ENCODE data around the gene ATAD2B.
"Not testable (repeated sequence)": the region's sequence is repeated elsewhere in the genome, so short reads cannot be mapped to it uniquely, and the experiment has no call there.

ATAD2B gene

DNA sequence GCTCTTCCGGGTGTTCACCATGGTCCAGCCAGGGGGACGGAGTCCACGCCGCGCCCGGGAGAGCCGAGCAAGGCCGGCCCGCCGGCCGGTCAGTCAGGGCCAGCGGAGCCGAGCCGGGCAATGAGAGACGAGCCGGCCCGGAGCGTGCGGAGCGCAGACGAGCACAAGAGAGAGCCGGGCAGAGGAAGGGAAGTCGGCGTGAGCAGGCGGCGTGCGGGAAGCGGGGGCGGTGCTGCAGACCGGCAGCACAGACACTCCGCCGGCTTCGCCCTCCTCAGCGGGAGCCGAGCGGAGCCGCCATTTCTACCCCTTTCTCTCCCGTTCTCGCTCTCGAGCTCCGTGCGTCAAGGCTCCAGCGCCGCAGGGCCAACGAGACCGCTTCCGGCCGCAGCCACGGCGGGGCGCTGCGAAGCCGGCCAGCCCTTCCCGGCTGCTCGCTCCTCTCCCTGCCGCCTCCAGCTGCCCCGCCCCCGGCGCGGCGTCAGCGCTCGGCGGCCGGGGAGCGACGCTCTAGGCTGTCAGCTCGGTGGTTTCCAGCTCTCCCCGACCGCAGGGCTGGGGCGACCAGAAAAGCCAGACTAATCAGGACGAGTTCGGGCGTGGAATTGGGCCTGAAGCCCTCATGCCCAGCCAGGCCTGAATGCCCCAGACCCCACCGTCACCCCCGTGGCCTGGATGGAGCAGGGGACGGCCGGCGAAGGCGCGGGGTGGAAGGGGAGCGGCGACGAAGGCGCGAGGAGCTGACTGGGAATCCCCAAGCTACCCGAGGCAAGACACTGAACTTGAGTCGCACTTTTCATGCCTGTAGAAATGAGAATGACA is at the start of gene ATAD2B:
Gene ATAD2B (minus strand): TSS at position 374 of the 822 bp plus-strand sequence. CDS start 353 bp downstream, at position 21.
- peak; percentile 96 for DNase-seq (ENCODE audit: low read depth)

DNA sequence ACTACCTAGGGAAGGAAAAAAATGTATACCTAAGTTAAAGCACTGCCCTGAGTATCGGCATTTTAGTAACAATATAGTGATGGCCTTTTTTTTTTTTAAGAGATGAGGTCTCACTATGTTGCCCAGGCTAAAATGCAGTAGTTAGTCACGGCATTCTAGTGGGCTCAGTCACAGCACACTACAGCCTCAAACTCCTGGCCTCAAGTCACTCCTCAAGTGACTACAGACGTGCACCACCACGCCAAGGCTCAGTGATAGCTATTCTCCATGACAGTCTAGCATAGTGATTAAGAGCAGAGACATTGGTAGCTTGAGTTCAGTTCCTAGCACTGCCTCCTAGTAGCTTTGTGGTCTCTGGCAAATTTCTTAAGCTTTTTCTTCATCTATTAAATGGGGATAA is 40.9 kb upstream of the ATAD2B start:
- no peak for DNase-seq (ENCODE audit: low read depth)

DNA sequence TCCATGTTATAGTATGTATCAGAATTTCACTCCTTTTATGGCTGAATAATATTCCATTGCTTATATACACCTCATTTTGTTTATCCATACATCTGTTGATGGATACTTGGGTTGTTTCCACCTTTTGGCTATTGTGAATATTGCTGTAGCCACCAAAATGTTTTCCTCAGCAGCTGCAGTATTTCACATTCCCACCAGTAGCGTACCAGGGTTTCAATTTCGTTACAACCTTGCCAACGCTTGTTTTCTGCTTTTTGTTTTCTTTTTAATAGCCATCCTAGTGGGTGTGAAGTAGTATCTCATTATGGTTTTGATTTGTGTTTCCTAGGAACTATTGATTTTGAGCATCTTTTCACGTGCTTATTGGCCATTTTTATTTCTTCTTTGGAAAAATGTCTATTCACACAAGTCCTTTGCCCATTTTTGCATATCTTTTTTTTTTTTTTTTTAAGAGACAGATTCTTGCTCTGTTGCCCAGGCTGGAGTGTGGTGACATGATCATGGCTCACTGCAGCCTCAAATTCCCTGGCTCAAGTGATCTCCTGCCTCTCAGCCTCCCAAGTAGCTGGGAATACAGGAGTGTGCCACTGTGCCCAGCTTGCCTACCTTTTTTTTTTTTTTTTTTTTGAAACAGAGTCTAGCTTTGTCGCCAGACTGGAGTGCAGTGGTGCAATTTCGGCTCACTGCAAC is 27.5 kb upstream of the ATAD2B start:
- no peak for DNase-seq (ENCODE audit: low read depth)

DNA sequence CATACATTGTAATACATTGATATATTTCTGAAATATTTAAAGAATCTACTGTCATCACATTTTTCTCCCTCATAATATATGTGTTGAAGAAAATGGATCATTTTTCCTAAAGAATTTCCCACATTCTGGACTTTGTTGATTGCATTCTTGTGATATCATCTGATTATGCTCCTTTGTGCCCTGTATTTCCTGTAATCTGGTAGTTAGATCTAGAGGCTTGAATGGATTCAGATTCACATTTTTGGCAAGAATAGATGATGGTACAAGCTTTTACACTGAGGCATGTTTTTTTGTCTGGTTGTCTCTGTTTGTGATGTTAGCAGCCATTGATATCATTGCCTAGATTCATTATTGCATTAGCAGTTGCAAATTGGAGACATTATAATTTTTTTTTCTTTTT is 26.7 kb upstream of the ATAD2B start:
- no peak for DNase-seq (ENCODE audit: low read depth)

DNA sequence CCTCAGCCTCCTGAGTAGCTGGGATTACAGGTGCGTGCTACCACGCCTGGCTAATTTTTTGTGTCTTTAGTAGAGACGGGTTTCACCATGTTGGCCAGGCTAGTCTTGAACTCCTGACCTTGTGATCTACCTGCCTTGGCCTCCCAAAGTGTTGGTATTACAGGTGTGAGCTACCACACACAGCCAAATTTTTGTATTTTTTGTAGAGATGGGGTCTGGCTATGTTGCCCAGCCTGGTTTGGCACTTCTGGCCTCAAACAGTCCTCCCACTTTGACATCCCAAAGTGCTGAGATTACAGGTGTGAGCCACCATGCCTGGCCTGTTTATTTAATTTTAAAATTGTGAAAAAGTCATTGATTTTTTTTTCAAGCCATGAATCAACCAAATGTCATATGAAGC is 25.6 kb upstream of the ATAD2B start:
- not testable (repeated sequence) for DNase-seq (ENCODE audit: low read depth)

DNA sequence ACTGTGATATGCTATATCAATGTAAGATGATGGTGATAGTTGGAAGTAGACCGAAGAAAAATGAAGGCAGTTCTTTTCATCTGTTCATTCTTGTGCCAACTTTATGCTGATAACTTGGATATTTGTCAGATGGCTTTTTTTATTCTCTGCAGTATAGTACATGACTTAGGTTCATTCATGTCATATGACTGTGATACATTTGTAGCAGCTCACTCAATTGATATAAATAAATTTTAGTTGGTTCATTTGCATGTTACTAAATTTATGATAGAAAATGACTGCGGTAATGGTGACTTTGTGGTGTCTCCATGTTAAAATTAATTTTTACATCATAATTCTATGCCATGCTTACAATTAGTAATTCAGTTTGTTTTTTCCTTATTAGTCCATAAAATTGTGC is 20.4 kb upstream of the ATAD2B start:
- DNase-seq (ENCODE audit: low read depth), result no peak

DNA sequence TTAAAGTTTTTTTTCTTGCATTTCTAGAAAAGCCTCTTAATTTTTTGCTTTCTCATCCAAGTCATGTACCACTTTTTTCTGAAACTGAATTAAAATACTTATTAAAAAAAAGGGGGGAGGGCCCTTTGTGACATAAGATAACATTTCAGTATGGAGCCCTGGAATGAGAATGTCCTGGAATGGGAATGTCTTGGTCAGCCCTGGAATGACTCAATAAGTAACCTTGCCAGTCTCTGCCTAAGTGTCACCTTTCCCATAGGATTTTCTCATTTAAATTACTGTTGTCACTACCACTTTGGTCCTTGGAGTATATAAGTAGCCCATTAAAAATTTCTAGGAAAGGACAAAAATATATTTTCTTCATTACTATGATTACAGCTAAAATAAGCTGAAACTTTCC is 18.1 kb upstream of the ATAD2B start:
- DNase-seq (ENCODE audit: low read depth), result no peak

DNA sequence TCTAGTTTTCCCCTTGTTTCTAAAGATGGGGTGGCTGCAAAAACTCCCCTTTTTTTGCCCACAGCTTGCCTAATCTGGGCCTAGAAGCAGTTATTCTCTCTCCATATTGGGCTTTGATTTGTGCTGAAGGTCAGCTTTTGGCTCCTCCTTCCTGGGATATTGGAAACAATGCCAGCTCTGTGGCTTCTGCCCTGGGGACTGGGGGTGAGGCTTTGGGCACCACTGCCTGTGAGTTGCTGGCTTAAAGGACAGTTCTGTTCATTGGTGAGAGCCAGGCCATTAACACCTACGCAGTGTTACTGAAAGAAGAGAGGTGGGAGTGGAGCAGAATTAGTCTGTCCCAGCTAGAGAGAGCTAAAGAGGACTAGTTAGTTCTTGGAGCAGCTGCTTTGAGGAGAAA is 17.6 kb upstream of the ATAD2B start:
- no peak for DNase-seq (ENCODE audit: low read depth)

DNA sequence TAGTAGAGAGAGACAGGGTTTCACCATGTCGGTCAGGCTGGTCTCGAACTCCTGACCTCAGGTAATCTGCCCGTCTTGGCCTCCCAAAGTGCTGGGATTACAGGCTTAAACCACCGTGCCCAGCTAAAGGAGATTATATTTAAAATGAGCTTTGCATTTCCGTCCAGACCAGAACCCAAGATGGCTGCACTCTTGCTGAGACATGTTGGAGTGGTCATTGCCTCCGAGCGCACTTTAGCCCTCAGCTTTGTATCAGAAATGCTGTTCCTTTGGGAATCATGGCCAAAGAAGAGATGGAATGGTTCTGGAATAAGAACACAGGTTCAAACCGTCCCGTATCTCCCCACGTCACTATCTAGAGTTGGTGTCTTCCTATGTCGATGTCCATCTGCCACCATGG is 16.7 kb upstream of the ATAD2B start:
- DNase-seq (ENCODE audit: low read depth), result no peak

DNA sequence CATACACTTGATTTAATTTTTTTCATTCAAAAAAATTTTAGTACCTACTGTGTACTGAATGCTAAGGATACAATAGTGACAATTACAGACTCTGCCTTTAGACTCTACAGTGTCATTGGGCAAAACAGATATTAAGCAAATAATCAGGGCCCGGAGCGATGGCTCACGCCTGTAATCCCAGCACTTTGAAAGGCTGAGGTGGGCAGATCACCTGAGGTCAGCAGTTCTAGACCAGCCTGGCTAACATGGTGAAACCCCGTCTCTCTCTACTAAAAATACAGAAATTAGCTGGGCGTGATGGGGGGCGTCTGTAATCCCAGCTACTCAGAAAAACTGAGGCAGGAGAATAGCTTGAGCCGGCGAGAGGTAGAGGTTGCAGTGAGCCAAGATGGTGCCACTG is 14.7 kb upstream of the ATAD2B start:
- DNase-seq (ENCODE audit: low read depth), result no peak

DNA sequence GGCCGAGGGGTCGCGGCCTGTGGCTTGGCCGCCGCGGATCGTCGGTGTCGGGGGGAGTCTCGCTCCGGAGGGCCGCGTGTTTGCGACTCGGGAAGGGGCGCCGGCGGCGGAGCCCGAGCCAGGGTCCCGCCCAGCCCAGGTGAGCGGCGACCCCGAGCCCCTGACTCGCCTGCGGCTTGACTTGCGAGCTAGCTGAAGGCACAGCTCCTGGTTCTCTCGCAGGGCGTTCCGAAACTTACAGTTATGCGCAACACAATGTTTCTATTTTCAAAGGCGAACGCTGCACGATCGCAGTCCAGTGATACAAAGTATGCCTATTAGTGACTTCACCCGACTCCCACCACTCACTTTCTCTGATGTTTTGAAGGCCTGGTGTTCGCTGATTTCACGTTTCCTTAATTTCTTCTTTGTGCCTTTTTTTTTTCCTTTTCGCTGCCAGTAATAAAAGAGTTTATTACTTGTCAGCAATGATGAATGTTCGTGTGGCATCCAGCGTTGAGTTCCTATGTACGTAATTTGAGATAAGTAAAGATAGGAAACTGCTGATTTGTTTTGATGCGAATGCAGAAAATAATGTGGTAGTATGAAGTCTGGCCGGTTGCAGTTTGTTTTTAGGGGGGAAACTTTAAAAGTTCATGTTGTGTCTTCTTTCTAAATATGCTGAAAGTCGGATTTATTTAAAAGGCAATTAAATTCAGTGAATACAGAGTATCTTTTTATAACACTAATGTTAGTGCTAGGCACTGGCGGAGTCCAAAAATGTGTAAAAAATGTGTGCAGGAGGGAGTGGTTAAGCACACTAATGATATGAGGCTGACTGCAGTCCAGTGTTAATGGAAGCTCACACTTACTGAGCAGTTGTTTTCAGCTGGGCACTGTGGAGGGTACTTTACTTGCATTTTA is 14.0 kb upstream of the ATAD2B start:
- no peak for DNase-seq (ENCODE audit: low read depth)

DNA sequence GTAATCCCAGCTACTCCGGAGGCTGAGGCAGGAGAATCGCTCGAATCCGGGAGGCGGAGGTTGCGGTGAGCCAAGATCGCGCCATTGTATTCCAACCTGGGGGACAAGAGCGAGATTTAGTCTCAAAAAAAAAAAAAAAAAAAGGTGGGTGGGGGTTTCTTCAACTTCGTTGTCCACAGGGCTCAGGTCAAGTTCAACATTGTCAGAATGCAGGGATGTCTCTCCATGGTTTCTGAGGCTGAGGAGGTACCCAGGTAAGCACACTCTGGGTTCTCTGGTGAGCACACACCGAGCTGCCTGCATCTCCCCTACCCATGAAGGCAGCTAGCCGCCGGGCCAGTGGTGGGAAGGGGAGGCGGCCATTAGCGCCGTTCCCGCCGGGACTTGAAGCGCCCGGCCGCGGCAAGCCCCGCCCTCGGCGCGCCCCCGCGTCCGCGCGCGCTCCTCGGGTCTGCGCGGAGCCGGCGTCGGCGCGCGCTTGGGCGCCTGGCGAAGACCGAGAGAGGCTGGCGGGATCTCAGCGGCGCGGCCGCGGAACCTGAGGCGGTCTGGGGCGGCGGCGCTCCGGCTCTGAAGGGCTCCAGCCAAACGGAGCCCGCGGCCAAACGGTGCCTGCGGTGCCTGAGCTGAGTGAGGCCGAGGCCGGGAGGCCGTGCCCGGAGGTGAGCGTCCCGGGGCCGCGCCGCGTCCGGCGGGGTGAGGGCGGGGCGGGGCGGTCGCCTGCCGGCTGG is 13.2 kb upstream of the ATAD2B start, which contains the start of gene UBXN2A:
Gene UBXN2A (plus strand): TSS at position 477 of the 731 bp plus-strand sequence. CDS start 17,852 bp downstream, outside the sequence.
- DNase-seq (ENCODE audit: low read depth), result peak; percentile 81

DNA sequence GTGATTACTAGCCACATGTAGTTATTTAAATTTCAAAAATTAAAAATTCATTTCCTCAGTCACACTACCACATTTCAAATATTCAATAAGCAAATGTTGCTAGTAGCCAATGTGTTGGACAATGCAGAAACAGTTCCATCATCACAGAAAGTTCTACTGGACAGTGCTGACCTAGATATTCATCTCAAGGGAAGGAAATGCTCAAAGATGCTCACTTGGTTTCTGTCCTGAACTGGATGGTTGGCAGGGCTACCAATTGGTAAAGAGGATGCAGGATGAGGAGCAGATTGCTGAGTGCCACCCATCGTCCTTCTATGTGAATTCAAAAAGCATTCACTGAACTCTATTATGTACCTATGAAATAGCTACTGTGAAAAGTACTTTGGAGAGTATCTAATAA is 7.3 kb upstream of the ATAD2B start:
- DNase-seq (ENCODE audit: low read depth), result no peak

DNA sequence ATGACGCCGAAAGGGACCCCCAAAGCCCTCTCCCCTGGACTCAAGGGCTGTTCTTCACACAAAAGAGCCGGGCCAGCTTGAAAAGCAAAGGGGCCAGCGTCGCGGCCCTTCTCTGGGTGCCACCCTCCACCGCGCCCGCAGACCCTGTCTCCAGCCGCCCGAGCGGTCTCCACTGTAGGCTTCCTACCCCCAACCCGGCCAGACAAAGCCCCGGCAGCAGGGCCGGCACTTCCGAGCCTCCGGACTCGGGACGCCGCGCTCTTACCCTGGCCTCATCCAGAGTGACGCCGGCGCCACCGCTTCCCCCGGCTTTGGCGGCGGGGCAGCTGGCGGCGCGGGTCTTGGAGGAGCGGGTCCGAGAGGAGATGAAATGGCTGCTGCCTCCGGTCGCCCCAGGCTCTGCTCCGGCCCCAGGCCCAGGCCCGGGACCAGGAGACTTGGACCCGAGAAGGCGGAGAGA is 603 bp downstream of the ATAD2B start:
- peak; percentile 25 for DNase-seq (ENCODE audit: low read depth)

DNA sequence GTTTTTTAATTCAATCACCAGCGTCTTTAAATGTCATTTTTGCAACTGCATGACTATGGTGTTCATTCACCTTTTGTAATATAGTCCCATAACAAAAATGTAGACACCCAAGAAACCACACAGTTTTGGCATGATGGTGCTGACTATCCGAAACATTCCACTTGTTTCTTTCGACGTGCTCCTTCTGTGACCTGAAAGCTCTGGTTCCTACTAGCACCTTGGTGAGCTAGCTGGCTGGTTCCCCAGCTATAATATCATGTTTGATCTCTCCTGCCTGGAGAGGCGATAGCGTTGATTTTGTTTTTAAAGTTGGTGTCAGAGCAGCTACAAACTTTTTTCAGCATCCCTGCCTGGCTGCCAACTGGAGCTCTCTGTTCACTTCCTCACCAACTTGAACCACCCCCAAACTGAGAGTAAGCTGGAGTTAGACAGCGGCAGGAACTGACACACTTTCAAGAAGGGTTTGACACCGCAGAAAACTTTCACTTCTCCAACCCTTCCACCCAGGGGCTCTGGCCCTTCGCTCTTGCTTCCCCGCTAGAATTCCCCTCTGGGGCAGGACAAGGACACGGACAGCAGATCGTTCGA is 1.1 kb downstream of the ATAD2B start:
- peak; percentile 38 for DNase-seq (ENCODE audit: low read depth)

DNA sequence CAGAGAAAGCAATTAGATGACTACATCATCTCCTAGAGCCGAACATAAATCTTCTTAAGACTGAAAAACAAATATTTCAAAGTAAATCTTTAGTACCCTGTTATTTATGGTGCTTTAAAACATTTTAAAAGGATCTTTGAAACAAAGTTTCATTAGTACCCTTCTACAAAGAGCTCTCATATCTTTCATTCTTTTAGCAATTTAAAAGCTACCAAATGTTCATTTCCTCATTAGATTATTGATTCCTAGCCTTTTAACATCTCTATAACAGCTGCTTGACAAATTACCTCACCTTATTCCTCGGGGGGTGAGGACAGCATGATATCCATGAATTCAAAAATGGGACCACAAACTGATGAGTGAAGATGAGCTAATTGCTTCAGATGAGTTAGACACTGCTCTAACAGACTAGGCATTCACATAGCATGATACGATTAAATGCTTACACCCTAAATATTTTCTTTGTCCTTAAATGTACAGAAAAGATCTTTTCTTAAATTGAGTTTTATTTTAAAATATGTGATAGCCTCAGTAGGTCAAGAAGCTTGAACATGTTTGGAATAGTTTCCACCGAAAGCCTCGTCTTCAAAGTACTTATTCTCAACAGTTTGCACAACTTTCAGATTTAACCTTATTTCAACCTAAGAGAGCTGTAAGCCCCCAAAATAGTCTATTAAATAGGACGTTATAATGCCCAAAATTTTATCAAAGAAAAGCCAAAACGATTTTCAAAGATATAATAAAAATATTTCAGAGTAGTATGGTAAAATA is 2.1 kb downstream of the ATAD2B start:
- DNase-seq (ENCODE audit: low read depth), result no peak

DNA sequence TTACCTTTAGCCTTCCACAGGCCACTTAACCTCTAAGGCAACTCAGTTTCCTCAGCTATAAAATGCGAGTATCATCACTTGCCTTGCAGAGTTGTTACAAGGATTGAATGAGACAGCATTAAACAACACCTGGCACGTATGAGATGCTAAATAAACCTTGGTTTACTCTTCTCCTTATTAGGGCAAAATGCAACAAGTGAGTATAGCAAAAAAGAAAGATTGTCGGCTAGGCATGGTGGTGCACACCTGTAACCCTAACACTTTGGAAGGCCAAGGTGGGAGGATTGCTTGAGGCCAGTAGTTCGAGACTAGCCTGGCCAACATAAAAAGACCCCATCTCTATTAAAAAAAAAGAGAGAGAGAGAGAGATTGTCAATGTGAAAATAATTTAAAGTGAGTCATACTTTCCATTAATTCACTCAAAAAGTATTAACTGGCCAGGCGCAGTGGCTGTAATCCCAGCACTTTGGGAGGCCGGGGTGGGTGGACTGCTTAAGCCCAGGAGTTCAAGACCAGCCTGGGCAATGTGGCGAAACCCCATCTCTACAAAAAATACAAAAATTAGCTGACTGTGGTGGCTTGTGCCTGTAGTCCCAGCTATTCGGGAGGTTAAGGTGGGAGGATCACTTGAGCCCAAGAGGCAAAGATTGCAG is 8.0 kb downstream of the ATAD2B start:
- DNase-seq (ENCODE audit: low read depth), result no peak

DNA sequence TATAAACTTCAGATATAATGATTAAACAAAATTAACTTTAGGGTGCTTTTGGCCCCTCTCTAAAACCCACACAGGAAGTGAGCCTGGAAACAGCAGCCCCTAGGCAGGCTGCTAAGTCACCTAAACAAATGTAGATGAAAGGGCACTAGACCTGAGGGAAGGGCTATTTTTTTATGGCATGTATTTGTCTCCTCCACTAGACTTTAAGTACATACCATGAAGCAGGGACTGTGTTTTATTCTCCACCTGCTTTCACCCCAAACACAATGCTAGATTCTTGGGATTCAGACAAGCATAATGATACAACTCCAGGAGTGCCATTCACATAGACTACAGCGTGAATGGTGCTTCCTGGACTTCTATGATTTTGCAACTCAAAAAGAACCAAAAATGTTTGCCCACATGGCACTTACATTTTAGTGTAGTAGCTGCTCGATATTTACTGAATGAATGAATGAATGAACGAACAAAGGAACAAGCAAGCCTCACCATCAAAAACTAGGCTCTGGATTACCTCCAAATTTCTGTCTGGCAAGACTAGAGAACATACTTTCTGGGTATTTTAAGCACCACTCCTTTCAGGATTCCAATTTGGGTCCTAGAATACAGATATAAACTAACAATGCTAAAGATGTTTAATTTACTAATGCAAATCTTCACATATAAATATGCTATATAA is 10.1 kb downstream of the ATAD2B start:
- no peak for DNase-seq (ENCODE audit: low read depth)

DNA sequence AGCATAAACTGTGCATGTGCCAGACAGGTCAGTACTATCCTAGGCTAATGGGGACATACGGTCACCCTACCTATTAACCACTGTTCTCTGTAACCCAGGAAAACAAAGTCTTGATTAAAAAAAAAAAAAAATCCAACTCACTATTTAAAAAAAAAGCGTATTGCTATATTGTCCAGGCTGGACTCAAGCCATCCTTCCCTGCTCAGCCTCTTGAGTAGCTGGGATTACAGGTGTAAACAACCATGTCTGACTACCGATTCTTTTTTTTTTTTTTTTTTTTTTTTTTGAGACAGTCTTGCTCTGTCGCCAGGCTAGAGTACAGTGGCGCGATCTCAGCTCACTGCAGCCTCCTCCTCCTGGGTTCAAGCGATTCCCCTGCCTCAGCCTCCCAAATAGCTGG is 11.6 kb downstream of the ATAD2B start:
- no peak for DNase-seq (ENCODE audit: low read depth)
